K562 (cell line): ENCODE data around the gene UBE2V1. TPM values are rescaled to one million over a fixed set of nuclear protein-coding genes. Genes with fewer than 3 reads are reported as not detected.

Experiments used
- CREBBP ChIP-seq: IDR thresholded peaks from one replicate; pipeline ENCODE4 v1.6.1; 2012; ENCODE audit warnings: low read depth, mild to moderate bottlenecking, control low read depth, inconsistent platforms, low read length
- HOXB6 ChIP-seq: fragments of 250-450 bp; sonication (Bioruptor Pico); IDR thresholded peaks from 2 replicates; pipeline ENCODE4 v1.5.1; 2022; ENCODE audit warnings: mild to moderate bottlenecking, borderline replicate concordance
- KDM5B ChIP-seq: fragments of 200-600 bp; sonication (generic); IDR thresholded peaks from 2 replicates; pipeline ENCODE4 v1.6.1; 2012; ENCODE audit warnings: low read depth, mild to moderate bottlenecking, moderate library complexity, low read length, control low read depth, inconsistent platforms; ENCODE audit not compliant: insufficient replicate concordance
- LCOR ChIP-seq: sonication (generic); formaldehyde crosslinking; IDR thresholded peaks from 2 replicates; pipeline ENCODE4 v1.8.0; 2022; ENCODE audit warnings: mild to moderate bottlenecking, missing genetic modification reagents
- MTA1 ChIP-seq: fragments of 450-650 bp; IDR thresholded peaks from 2 replicates; pipeline ENCODE4 v1.6.1; 2017; ENCODE audit warnings: borderline replicate concordance
- POLR2A ChIP-seq: fragments of 450-650 bp; conservative IDR thresholded peaks from 2 replicates; pipeline ENCODE4 v1.6.1; 2016
- RBM14 ChIP-seq: fragments of 200-400 bp; formaldehyde crosslinking; IDR thresholded peaks from 2 replicates; pipeline ENCODE4 v1.6.1; 2018; ENCODE audit warnings: low read depth, mild to moderate bottlenecking, low read length, moderate library complexity, borderline replicate concordance; ENCODE audit not compliant: insufficient read depth
- RFX5 ChIP-seq: IDR thresholded peaks from 2 replicates; pipeline ENCODE4 v1.6.1; 2011; ENCODE audit warnings: low read depth, mild to moderate bottlenecking, improper control_type of control experiment, low read length
- RNF2 ChIP-seq: sonication (generic); IDR thresholded peaks from 2 replicates; pipeline ENCODE4 v1.6.1; 2016
- RNF219 ChIP-seq: fragments of 250-450 bp; sonication (Bioruptor Pico); IDR thresholded peaks from 2 replicates; pipeline ENCODE4 v1.5.0; 2022; ENCODE audit warnings: mild to moderate bottlenecking
- SOX6 ChIP-seq: fragments of 450-650 bp; IDR thresholded peaks from 2 replicates; pipeline ENCODE4 v1.6.1; 2014; ENCODE audit warnings: mild to moderate bottlenecking
- ZBTB8A ChIP-seq: fragments of 450-650 bp; IDR thresholded peaks from 2 replicates; pipeline ENCODE4 v1.6.1; 2018; ENCODE audit warnings: mild to moderate bottlenecking, moderate library complexity; ENCODE audit not compliant: partially characterized antibody
- ZNF165 ChIP-seq: fragments of 250-450 bp; sonication (Bioruptor Pico); IDR thresholded peaks from 2 replicates; pipeline ENCODE4 v1.4.0; 2020; ENCODE audit warnings: borderline replicate concordance
- ZNF583 ChIP-seq: fragments of 250-450 bp; sonication (Bioruptor Pico); IDR thresholded peaks from 2 replicates; pipeline ENCODE4 v1.4.0; 2020
- ZNF699 ChIP-seq: fragments of 250-450 bp; sonication (Bioruptor Pico); IDR thresholded peaks from 2 replicates; pipeline ENCODE4 v1.8.0; 2021; ENCODE audit warnings: mild to moderate bottlenecking, moderate library complexity; ENCODE audit not compliant: insufficient replicate concordance
- ZNF79 ChIP-seq: fragments of 250-450 bp; sonication (Bioruptor Pico); IDR thresholded peaks from 2 replicates; pipeline ENCODE4 v1.4.0; 2020; ENCODE audit warnings: low read depth, mild to moderate bottlenecking, moderate library complexity
- ZNF830 ChIP-seq: fragments of 250-450 bp; sonication (Bioruptor Pico); IDR thresholded peaks from 2 replicates; pipeline ENCODE4 v1.5.0; 2021; ENCODE audit warnings: mild to moderate bottlenecking
- polyA plus RNA-seq, 8 experiments: library from polyadenylated mRNA; depleted of rRNA in 4 of 8; stranded (reverse) in 5 of 8; unstranded in 3 of 8; fragments of >200 nt; fragmentation: Nextera tagmentation in 2 of 8; fragmentation: Illumina TruSeq in 1 of 8; extraction: Ambion mirVana in 2 of 8; extraction: Trizol in 1 of 8; gene quantifications; 2 replicates each; pipeline versions ENCODE4 v1.2.1 to v1.2.3, GENCODE V29; 2011 to 2014; ENCODE audit warnings: inconsistent platforms in 1 of 8, missing spikeins in 1 of 8
- total RNA-seq, 7 experiments: library from RNA; depleted of rRNA in 6 of 7; stranded (reverse); fragments of >200 nt in 6 of 7; fragmentation: Illumina TruSeq in 2 of 7; extraction: Trizol in 2 of 7; gene quantifications; 2 replicates each; pipeline versions ENCODE4 v1.2.1 to v1.2.3, GENCODE V29; 2011 to 2021; ENCODE audit warnings: low replicate concordance in 1 of 7
- TF ChIP-seq, protein P1 (sequence below): fragments of 450-650 bp; IDR thresholded peaks from 2 replicates; pipeline ENCODE4 v1.6.1; 2016; ENCODE audit warnings: mild to moderate bottlenecking
- TF ChIP-seq, protein P2 (sequence below): sonication (generic); formaldehyde crosslinking; IDR thresholded peaks from 2 replicates; pipeline ENCODE4 v1.8.1; 2023; ENCODE audit warnings: mild to moderate bottlenecking, missing genetic modification reagents
- TF ChIP-seq, protein P3 (sequence below): sonication (generic); formaldehyde crosslinking; IDR thresholded peaks from 2 replicates; pipeline ENCODE4 v1.8.1; 2023; ENCODE audit warnings: mild to moderate bottlenecking, missing genetic modification reagents
- TF ChIP-seq, protein P4 (sequence below): fragments of 250-450 bp; sonication (Bioruptor Pico); IDR thresholded peaks from 2 replicates; pipeline ENCODE4 v1.9.0; 2021; ENCODE audit warnings: mild to moderate bottlenecking

The UBE2V1 gene
- total and polyA plus RNA-seq, 9 of the 15 experiments (the other 6 are each of a cell fraction or from before 2014, with no cell fraction given) = 93.0 to 357 (median 119) TPM

DNA sequence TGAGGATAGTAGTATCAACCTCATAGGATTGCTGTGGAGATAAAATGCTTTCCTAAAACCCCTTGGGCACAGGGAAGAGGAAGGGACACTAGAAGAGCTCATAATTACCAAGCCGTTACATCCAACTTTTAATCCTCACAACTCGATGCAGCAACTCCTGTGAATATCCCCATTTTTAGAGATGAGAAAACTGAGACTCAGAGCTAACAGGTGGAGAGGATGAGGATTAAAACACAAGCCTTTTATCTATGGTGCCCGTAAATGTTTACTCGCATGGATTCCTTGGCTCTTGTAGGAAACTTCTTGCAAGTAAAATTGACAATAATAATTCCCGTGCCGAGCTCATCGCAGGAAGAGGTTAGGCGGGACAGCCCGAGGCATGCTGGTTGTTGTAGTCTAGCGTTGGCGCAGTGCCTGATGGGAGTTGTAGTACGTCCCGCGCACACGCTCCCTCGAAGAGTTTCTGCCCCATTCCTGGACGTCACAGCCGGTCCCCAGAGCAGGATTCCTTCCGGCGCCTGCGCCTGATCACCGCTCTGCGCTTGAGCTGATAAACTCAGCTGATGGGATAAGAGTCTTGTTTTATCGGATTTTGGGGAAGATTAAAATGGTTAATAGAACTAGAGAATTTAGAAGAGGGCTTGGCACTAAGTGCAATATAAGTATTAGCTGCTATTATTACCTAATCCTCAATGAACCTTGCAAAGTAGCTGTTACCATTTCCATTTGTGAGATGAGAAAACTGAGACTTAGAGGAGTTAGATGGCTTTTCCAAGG, 2.8 kb upstream of the UBE2V1 start (continued):
- TF ChIP-seq, protein P1, sequence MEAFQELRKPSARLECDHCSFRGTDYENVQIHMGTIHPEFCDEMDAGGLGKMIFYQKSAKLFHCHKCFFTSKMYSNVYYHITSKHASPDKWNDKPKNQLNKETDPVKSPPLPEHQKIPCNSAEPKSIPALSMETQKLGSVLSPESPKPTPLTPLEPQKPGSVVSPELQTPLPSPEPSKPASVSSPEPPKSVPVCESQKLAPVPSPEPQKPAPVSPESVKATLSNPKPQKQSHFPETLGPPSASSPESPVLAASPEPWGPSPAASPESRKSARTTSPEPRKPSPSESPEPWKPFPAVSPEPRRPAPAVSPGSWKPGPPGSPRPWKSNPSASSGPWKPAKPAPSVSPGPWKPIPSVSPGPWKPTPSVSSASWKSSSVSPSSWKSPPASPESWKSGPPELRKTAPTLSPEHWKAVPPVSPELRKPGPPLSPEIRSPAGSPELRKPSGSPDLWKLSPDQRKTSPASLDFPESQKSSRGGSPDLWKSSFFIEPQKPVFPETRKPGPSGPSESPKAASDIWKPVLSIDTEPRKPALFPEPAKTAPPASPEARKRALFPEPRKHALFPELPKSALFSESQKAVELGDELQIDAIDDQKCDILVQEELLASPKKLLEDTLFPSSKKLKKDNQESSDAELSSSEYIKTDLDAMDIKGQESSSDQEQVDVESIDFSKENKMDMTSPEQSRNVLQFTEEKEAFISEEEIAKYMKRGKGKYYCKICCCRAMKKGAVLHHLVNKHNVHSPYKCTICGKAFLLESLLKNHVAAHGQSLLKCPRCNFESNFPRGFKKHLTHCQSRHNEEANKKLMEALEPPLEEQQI = no peak
- TF ChIP-seq RNF219 (CRISPR knock-in tag) (no peak), POLR2A (peak; percentile 75), KDM5B (no peak), ZNF583 (CRISPR knock-in tag) (no peak), ZNF830 (CRISPR knock-in tag) (no peak), ZNF165 (no peak), CREBBP (no peak), ZNF699 (CRISPR knock-in tag) (no peak), ZNF79 (CRISPR knock-in tag) (no peak), LCOR (CRISPR knock-in tag) (no peak), RFX5 (no peak), MTA1 (peak; percentile 71), ZBTB8A (no peak), SOX6 (no peak), RBM14 (no peak), RNF2 (no peak), HOXB6 (CRISPR knock-in tag) (no peak)
- TF ChIP-seq, protein P2, sequence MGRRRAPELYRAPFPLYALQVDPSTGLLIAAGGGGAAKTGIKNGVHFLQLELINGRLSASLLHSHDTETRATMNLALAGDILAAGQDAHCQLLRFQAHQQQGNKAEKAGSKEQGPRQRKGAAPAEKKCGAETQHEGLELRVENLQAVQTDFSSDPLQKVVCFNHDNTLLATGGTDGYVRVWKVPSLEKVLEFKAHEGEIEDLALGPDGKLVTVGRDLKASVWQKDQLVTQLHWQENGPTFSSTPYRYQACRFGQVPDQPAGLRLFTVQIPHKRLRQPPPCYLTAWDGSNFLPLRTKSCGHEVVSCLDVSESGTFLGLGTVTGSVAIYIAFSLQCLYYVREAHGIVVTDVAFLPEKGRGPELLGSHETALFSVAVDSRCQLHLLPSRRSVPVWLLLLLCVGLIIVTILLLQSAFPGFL = no peak
- TF ChIP-seq, protein P3, sequence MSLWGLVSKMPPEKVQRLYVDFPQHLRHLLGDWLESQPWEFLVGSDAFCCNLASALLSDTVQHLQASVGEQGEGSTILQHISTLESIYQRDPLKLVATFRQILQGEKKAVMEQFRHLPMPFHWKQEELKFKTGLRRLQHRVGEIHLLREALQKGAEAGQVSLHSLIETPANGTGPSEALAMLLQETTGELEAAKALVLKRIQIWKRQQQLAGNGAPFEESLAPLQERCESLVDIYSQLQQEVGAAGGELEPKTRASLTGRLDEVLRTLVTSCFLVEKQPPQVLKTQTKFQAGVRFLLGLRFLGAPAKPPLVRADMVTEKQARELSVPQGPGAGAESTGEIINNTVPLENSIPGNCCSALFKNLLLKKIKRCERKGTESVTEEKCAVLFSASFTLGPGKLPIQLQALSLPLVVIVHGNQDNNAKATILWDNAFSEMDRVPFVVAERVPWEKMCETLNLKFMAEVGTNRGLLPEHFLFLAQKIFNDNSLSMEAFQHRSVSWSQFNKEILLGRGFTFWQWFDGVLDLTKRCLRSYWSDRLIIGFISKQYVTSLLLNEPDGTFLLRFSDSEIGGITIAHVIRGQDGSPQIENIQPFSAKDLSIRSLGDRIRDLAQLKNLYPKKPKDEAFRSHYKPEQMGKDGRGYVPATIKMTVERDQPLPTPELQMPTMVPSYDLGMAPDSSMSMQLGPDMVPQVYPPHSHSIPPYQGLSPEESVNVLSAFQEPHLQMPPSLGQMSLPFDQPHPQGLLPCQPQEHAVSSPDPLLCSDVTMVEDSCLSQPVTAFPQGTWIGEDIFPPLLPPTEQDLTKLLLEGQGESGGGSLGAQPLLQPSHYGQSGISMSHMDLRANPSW = no peak
- TF ChIP-seq, protein P4, sequence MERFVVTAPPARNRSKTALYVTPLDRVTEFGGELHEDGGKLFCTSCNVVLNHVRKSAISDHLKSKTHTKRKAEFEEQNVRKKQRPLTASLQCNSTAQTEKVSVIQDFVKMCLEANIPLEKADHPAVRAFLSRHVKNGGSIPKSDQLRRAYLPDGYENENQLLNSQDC (CRISPR knock-in tag) = no peak
